Gastroesophageal sphincter (tissue), 3 donors: Measurements from ENCODE around the gene ITPKB.

Source experiments
- CTCF ChIP-seq, 4 experiments: fragments of 200-600 bp in 2 of 4; fragments of 450-650 bp in 2 of 4; sonication (generic) in 1 of 4; IDR thresholded peaks; one replicate each; pipeline ENCODE4 v1.5.1; 2017 to 2019; ENCODE audit warnings: antibody characterized with exemption in 4 of 4, mild to moderate bottlenecking in 2 of 4, moderate library complexity in 2 of 4
- EP300 ChIP-seq: sonication (generic); formaldehyde crosslinking; IDR thresholded peaks from one replicate; pipeline ENCODE4 v1.6.1; 2017; ENCODE audit warnings: antibody characterized with exemption, mild to moderate bottlenecking
- POLR2A ChIP-seq, 2 donors: fragments of 450-650 bp; IDR thresholded peaks; one replicate each; pipeline ENCODE4 v1.6.1; 2017; ENCODE audit warnings: antibody characterized with exemption in 2 of 2, mild to moderate bottlenecking in 2 of 2, moderate library complexity in 1 of 2

- TF ChIP-seq EP300 (no peak), CTCF (IDR thresholded peaks at IDR 0.05) (peak in 1 of 4 experiments; percentile 23), POLR2A (IDR thresholded peaks at IDR 0.05) (no peak)
Observed at GRCh38 chr1:226676381-226676780, 62.7 kb downstream of the ITPKB start.
